Mesendoderm (in vitro differentiated cells): Measurements from ENCODE around the gene OR6V1.

Source experiments
- DNase-seq: peaks from one replicate; pipeline ENCODE4 v3.0.0; 2013
- H2AK5ac ChIP-seq: 2 replicates; pipeline ENCODE4 v1.6.1; 2013; ENCODE audit warnings: low read length, inconsistent platforms
- H2BK120ac ChIP-seq: 2 replicates; pipeline ENCODE4 v1.6.1; 2013; ENCODE audit warnings: low read depth, mild to moderate bottlenecking, low read length, moderate library complexity, mixed read lengths
- H2BK15ac ChIP-seq: replicated peaks from 2 replicates; pipeline ENCODE4 v1.6.1; 2013; ENCODE audit warnings: low read depth, mild to moderate bottlenecking, moderate library complexity
- H2BK5ac ChIP-seq: 2 replicates; pipeline ENCODE4 v1.6.1; 2013; ENCODE audit warnings: low read length, inconsistent platforms
- H3K18ac ChIP-seq: 2 replicates; pipeline ENCODE4 v1.6.1; 2013; ENCODE audit warnings: mild to moderate bottlenecking, low read length, mixed read lengths
- H3K23ac ChIP-seq: one replicate; pipeline ENCODE4 v1.6.1; 2013; ENCODE audit warnings: low read length
- H3K27ac ChIP-seq: 2 replicates; pipeline ENCODE4 v1.5.1; 2013; ENCODE audit warnings: low read depth, mild to moderate bottlenecking, inconsistent platforms, low read length, moderate library complexity
- H3K27me3 ChIP-seq: 2 replicates; pipeline ENCODE4 v1.6.1; 2013; ENCODE audit warnings: low read length, control low read depth, mild to moderate bottlenecking, inconsistent platforms; ENCODE audit not compliant: insufficient read depth, poor library complexity
- H3K36me3 ChIP-seq: 2 replicates; pipeline ENCODE4 v1.6.1; 2013; ENCODE audit warnings: low read length, inconsistent platforms; ENCODE audit not compliant: control insufficient read depth, insufficient read depth
- H3K4ac ChIP-seq: one replicate; pipeline ENCODE4 v1.6.1; 2013; ENCODE audit warnings: low read depth, mild to moderate bottlenecking, low read length, moderate library complexity
- H3K4me1 ChIP-seq: 2 replicates; pipeline ENCODE4 v1.6.1; 2013; ENCODE audit warnings: low read depth, low read length, inconsistent platforms; ENCODE audit not compliant: control insufficient read depth
- H3K4me2 ChIP-seq: 2 replicates; pipeline ENCODE4 v1.6.1; 2013; ENCODE audit warnings: low read length
- H3K4me3 ChIP-seq: 2 replicates; pipeline ENCODE4 v1.5.1; 2013; ENCODE audit warnings: mild to moderate bottlenecking, low read length
- H3K56ac ChIP-seq: one replicate; pipeline ENCODE4 v1.6.1; 2013; ENCODE audit warnings: low read length
- H3K79me1 ChIP-seq: 2 replicates; pipeline ENCODE4 v1.6.1; 2013; ENCODE audit warnings: low read length, inconsistent platforms
- H3K79me2 ChIP-seq: 2 replicates; pipeline ENCODE4 v1.6.1; 2013; ENCODE audit warnings: mild to moderate bottlenecking, low read length; ENCODE audit not compliant: control insufficient read depth, insufficient read depth
- H3K9ac ChIP-seq: 2 replicates; pipeline ENCODE4 v1.6.1; 2013; ENCODE audit warnings: low read length, inconsistent platforms
- H4K5ac ChIP-seq: one replicate; pipeline ENCODE4 v1.6.1; 2013; ENCODE audit warnings: low read length
- H4K8ac ChIP-seq: one replicate; pipeline ENCODE4 v1.6.1; 2013; ENCODE audit warnings: low read depth, mild to moderate bottlenecking, control low read depth, low read length, moderate library complexity
- WGBS: extraction: QIAGEN DNeasy Blood & Tissue Kit; methylation state at CpG from one replicate; pipeline ENCODE4 v1.1.7; 2013; ENCODE audit warnings: low lambda C conversion rate, missing lambda C conversion rate; ENCODE audit not compliant: insufficient coverage; ENCODE audit errors: extremely low coverage; 5-methylcytosine and 5-hydroxymethylcytosine counted together

OR6V1 gene

DNA sequence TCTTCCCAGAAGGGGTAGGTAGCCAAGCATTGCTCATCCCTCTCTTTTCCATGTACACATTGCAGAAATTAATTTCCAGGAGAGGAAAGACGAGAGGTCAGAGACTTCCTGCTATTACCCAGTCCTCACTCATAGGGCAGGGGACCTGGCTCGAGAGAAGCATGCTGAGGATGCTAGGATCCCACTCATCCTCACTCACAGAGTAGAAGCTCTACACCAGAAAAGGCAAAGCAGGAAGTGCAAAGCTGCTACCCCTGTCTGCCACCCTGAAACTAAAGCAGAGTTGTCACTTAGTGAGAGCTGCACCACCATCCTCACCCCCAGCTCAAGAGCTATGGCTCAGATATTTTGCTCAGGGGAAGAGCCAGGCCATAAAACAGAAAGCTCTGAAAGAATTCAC is 35.1 kb upstream of the OR6V1 start:
- Histone ChIP-seq H3K36me3 (no peaks in the 10 kb centered on the region), H2BK120ac (no peak overlapping the region), H3K9ac (no peak overlapping the region), H3K27me3 (no peaks in the 10 kb centered on the region), H3K27ac (no peak overlapping the region), H3K4me2 (no peak overlapping the region), H3K4me3 (no peak overlapping the region), H3K56ac (no peak overlapping the region), H3K4ac (no peak overlapping the region), H2BK5ac (no peak overlapping the region), H4K8ac (no peak overlapping the region), H3K4me1 (no peaks in the 10 kb centered on the region), H2AK5ac (no peak overlapping the region), H3K23ac (no peak overlapping the region), H3K18ac (no peak overlapping the region), H4K5ac (no peak overlapping the region), H3K79me2 (no peaks in the 10 kb centered on the region), H3K79me1 (no peaks in the 10 kb centered on the region), H2BK15ac (no peak overlapping the region)
- no CpG with 5 or more reads among the region's 2 CpGs for WGBS
- no peak for DNase-seq

DNA sequence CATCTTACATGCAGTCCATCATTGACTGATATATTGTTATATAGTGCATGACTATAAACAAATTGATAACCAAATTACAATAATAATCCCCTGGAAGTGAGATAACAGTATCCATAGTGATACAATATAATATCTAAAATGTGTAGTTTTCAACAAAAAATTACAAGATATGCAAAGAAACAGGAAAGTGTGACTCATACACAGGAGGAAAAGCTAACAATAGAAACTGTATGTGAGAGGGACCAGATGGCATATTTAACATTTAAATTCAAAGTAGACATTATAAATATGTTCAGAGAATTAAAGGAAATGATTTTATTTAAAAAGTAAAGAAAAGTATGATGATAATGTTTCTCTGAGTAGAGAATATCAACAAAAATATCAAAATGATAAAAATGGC is 33.2 kb upstream of the OR6V1 start:
- Histone ChIP-seq H2AK5ac (no peak overlapping the region), H3K4me1 (no peaks in the 10 kb centered on the region), H2BK5ac (no peak overlapping the region), H3K79me1 (no peaks in the 10 kb centered on the region), H4K5ac (no peak overlapping the region), H3K27ac (no peak overlapping the region), H2BK15ac (no peak overlapping the region), H3K18ac (no peak overlapping the region), H3K4ac (no peak overlapping the region), H3K79me2 (no peaks in the 10 kb centered on the region), H3K4me2 (no peak overlapping the region), H3K9ac (no peak overlapping the region), H3K36me3 (no peaks in the 10 kb centered on the region), H3K23ac (no peak overlapping the region), H4K8ac (no peak overlapping the region), H2BK120ac (no peak overlapping the region), H3K56ac (no peak overlapping the region), H3K27me3 (no peaks in the 10 kb centered on the region), H3K4me3 (no peak overlapping the region)
- DNase-seq = no peak

DNA sequence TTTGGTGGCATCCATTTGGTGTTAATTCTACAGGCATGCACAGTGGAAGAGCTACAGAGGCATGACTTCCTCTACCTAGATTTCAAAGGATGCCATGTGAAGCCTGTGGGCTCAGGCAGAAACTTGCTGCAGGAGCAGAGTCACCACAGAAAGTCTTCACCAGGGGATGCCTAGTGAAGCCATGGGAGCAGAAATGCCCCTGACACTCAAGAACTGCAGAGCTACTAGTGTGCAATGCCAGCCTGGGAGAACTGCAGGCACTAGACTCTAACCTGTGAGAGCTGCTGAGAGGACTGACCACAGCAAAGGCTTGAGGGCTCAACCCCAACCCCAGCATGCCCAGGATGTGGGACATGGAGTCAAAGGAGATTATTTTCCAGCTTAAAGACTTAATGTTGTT is 29.1 kb upstream of the OR6V1 start:
- Histone ChIP-seq H3K4me1 (no peaks in the 10 kb centered on the region), H3K79me1 (no peaks in the 10 kb centered on the region), H2BK5ac (no peak overlapping the region), H3K79me2 (no peaks in the 10 kb centered on the region), H3K27ac (no peak overlapping the region), H4K8ac (no peak overlapping the region), H2BK120ac (no peak overlapping the region), H3K36me3 (no peaks in the 10 kb centered on the region), H3K4me3 (no peak overlapping the region), H3K56ac (no peak overlapping the region), H2AK5ac (no peak overlapping the region), H3K4ac (no peak overlapping the region), H2BK15ac (no peak overlapping the region), H3K9ac (no peak overlapping the region), H3K18ac (no peak overlapping the region), H4K5ac (no peak overlapping the region), H3K23ac (no peak overlapping the region), H3K27me3 (no peaks in the 10 kb centered on the region), H3K4me2 (no peak overlapping the region)
- no peak for DNase-seq

DNA sequence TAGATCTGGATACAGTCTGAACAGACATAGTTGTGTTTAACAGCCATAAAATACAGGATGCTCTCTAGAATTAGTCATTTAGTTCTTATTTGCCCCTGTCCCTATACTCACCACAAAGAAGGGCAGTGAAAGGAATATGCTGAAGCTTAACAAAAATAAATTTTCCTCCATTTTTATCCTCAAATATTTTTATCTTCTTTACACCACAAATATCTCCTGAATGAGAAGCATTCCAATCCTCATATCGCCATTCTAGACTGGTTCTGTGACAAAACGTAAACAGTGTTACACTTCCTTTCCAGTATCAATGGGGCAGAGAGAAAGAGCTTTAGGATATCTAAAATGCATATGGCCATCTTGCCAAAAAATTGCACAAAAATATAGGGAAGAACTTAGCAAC is 26.8 kb upstream of the OR6V1 start:
- WGBS = 100% methylated on average over 1 of the region's 2 CpGs
- H2BK5ac ChIP-seq = no peak overlapping the region
- H2BK120ac ChIP-seq = no peak overlapping the region
- no peak for DNase-seq
- no peak overlapping the region for H2BK15ac ChIP-seq
- no peak overlapping the region for H3K9ac ChIP-seq
- no peak overlapping the region for H3K23ac ChIP-seq
- H3K4me2 ChIP-seq = no peak overlapping the region
- no peaks in the 10 kb centered on the region for H3K36me3 ChIP-seq
- H3K4me3 ChIP-seq = no peak overlapping the region
- no peak overlapping the region for H4K5ac ChIP-seq
- H3K27me3 ChIP-seq = no peaks in the 10 kb centered on the region
- no peak overlapping the region for H2AK5ac ChIP-seq
- no peak overlapping the region for H3K18ac ChIP-seq
- H4K8ac ChIP-seq = no peak overlapping the region
- H3K79me1 ChIP-seq = no peaks in the 10 kb centered on the region
- no peak overlapping the region for H3K56ac ChIP-seq
- H3K79me2 ChIP-seq = no peaks in the 10 kb centered on the region
- no peak overlapping the region for H3K27ac ChIP-seq
- H3K4me1 ChIP-seq = no peaks in the 10 kb centered on the region
- no peak overlapping the region for H3K4ac ChIP-seq

DNA sequence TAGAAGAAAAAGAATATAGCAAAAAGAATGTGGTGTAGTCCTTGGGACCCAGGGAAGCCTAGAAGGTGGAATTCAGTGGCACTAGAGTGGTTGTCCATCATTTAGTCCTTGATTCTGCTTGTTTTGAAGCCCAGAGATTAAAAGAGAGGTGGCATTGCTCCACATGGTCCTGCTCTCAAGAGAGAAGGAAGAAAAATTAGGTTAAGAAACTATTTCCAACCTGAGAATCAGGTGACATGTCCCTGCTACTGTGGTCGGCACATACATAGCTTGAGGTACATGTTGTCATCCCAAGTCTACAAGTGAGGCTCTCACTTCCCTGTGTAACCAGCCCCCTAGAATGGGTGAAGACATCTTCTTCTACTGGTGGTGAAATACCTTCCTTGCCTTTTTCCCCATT is 25.1 kb upstream of the OR6V1 start, which contains the start of gene OR9A2:
Gene OR9A2 (minus strand): TSS at position 101 of the 400 bp plus-strand sequence. CDS start 0 bp downstream, at position 101.
- Histone ChIP-seq H3K56ac (no peak within 1 kb of the TSS), H3K27ac (no peak within 1 kb of the TSS), H4K5ac (no peak within 1 kb of the TSS), H3K4me3 (no peak within 1 kb of the TSS), H3K4me2 (no peak within 1 kb of the TSS), H3K4ac (no peak within 1 kb of the TSS), H2BK120ac (no peak within 1 kb of the TSS), H2BK15ac (no peak within 1 kb of the TSS), H2BK5ac (no peak within 1 kb of the TSS), H3K36me3 (no peaks in the 10 kb centered on the region), H3K27me3 (no peaks in the 10 kb centered on the region), H3K9ac (no peak within 1 kb of the TSS), H3K23ac (no peak within 1 kb of the TSS), H3K18ac (no peak within 1 kb of the TSS), H4K8ac (no peak within 1 kb of the TSS), H3K79me1 (no peaks in the 10 kb centered on the region), H3K79me2 (no peaks in the 10 kb centered on the region), H3K4me1 (no peaks in the 10 kb centered on the region), H2AK5ac (no peak within 1 kb of the TSS)
- WGBS = no CpG with 5 or more reads among the region's 1 CpG
- no peak for DNase-seq

DNA sequence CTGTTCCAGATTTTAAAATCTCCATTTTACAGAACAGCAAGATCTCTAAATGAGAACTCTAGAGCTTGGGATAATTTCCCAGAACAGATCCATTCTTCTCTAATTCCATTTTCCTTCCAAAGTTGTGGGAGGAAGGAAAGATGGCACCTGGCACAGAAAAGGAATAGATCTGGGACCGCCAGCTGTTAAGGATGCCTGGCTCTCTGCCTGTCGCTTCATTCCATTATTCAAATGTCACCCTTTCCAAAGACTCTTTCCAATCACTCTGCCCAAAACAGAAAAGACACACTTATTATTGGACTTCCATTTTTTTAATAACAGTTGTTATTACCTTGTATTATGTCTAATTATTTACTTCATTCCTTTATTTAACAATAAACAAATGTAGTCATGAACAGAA is 24.5 kb upstream of the OR6V1 start:
- no peak overlapping the region for H3K4me2 ChIP-seq
- WGBS = no CpG with 5 or more reads among the region's 2 CpGs
- H3K9ac ChIP-seq = no peak overlapping the region
- H3K79me1 ChIP-seq = no peaks in the 10 kb centered on the region
- no peak overlapping the region for H3K4me3 ChIP-seq
- H3K23ac ChIP-seq = no peak overlapping the region
- H2AK5ac ChIP-seq = no peak overlapping the region
- H2BK120ac ChIP-seq = no peak overlapping the region
- no peak overlapping the region for H3K18ac ChIP-seq
- DNase-seq = no peak
- no peak overlapping the region for H3K56ac ChIP-seq
- H4K8ac ChIP-seq = no peak overlapping the region
- no peak overlapping the region for H2BK5ac ChIP-seq
- no peaks in the 10 kb centered on the region for H3K4me1 ChIP-seq
- H3K27me3 ChIP-seq = no peaks in the 10 kb centered on the region
- no peak overlapping the region for H3K27ac ChIP-seq
- H4K5ac ChIP-seq = no peak overlapping the region
- H3K36me3 ChIP-seq = no peaks in the 10 kb centered on the region
- H3K79me2 ChIP-seq = no peaks in the 10 kb centered on the region
- no peak overlapping the region for H3K4ac ChIP-seq
- no peak overlapping the region for H2BK15ac ChIP-seq
